GM19193 (cell line): ENCODE measurements around the gene MAZ.

Experiments used
- POLR2A ChIP-seq: IDR thresholded peaks from 4 replicates; pipeline ENCODE4 v1.6.1; 2011; ENCODE audit not compliant: insufficient read depth, insufficient read length; ENCODE audit errors: extremely low read depth

MAZ gene

DNA sequence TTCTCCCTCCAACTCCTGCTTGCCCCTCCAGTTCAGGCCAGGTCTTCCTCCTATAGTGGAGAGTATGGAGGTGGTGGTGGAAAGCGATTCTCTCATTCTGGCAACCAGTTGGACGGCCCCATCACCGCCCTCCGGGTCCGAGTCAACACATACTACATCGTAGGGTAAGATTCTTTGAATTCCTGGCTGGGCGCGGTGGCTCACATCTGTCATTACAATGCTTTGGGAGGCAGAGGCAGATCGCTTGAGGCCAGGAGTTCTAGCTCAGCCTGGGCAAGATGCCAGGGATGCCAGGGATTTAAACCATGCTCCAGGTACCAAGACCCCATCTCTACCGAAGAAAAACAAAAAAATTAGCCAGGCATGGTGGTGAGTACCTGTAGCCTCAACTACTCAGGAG is 26.9 kb upstream of the MAZ start:
- TF ChIP-seq POLR2A = no peak

DNA sequence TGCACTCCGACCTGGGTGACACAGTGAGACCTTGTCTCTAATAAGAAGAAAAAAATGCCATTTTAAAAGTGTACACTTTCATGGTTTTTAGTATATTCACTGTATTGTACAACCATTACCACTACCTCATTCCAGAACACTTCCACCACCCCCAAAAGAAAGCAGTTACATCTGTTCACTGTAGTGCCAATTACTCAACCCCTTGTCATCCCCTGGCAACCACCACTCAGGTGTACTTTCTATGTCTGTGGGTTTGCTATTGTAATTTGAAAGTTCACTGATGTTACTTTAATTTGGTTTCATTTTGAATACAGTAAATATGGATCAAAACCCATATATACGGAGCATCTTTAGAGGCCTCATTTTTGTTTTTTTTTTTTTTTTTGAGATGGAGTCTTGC is 22.2 kb upstream of the MAZ start:
- TF ChIP-seq POLR2A = no peak

- no peak for TF ChIP-seq POLR2A
These were observed 21.3 kb upstream of the MAZ start for GRCh38 chr16:29784901-29785500.

DNA sequence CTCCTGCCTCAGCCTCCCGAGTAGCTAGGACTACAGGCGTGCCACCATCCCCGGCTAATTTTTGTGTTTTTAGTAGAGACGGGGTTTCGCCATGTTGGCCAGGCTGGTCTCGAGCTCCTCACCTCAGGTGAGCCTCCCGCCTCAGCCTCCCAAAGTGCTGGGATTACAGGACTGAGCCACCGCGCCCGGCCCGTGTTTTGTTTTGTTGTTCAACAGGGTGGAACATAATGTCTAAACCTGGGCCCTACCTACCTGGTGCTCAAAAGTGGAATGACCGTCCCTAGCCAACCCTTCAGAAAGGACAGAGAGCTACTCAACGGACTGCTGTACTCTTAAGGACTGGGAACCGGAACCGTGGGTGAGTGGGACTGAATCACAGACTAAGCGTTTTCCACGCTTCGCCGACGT is 16.6 kb upstream of the MAZ start:
- TF ChIP-seq POLR2A = no peak

DNA sequence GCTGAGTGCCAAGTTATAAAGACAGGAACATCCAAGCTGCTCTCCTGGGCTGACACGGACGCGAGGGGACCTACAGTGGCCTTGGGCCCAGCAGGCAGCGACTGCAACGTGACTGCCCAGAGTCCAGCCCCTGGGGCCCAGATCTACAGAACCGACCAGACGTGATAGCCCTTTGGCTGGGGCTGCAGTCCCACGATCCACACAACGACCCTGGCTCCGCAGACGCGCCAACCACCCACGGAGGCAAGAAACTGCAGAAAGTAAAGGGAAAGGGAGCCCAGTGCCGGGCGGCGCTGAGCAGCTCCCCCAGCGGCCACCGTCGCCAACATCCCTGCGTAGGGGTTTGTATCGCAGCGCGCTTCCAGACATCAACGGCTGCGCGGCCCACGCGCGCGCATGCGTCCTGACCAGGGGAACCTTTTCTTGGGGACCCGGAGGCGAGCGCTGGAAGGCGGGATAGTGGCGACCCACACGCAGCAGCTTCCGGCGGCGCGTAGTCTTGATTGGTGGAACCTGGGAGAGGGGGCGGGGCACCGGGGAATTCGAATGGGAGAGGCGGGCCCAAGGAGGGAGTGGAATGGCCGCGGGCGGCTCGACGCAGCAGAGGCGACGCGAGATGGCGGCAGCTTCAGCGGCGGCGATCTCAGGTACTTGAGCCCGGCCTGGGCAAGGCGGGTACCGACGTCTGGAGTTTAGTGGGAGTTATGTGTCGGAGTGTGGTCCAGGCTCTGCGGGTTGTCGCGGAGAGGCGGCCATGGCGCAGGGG is 16.0 kb upstream of the MAZ start, which contains the start of gene KIF22:
KIF22 (plus strand) TSS at position 569 of the 766 bp plus-strand sequence; CDS start at position 578, 9 bp downstream.
- peak; percentile 88 for TF ChIP-seq POLR2A

DNA sequence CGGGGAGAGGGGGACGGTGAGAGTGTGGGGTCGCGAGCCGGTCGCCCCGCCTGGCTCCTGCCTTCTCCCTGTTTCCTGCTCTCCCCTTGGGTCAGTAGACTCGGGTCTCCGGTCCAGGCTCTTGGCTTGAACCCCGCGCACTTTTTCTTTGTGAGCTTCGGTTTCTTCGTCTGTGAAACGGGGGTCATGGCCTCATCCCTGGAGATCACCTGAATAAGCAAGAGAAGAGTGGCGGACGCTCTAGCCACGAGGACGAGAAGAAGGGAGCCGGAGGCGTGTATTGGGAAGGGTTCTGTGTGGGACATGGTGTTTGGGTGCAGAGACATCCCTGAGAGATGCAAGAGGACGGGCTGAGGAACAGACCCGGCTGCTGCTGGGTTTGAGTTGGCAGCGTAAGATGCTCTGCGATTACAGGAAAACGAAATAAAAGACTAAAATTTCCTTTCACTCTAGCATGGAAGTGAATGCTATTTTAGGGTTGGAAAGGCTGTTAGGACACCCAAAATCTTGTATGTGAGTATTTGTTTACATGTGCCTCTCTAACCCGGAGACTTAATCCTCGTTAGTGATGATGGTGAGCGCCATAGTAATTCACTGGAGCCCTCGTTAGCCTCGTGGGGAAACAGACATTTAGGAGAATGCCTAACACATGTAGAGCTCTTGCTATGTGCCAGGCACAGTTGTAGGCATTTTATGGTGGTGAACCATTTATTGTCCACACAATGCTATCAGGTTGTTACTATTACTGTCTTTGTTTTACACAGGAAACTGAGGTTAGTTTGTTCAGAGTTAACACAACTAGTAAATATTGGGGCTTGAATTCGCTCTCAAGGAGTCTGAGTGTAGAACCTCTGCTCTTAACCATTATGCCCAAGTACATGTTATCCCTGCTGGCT is 15.1 kb upstream of the MAZ start:
- TF ChIP-seq POLR2A = no peak

- no peak for TF ChIP-seq POLR2A
These were observed 14.2 kb upstream of the MAZ start for GRCh38 chr16:29791845-29792807.

DNA sequence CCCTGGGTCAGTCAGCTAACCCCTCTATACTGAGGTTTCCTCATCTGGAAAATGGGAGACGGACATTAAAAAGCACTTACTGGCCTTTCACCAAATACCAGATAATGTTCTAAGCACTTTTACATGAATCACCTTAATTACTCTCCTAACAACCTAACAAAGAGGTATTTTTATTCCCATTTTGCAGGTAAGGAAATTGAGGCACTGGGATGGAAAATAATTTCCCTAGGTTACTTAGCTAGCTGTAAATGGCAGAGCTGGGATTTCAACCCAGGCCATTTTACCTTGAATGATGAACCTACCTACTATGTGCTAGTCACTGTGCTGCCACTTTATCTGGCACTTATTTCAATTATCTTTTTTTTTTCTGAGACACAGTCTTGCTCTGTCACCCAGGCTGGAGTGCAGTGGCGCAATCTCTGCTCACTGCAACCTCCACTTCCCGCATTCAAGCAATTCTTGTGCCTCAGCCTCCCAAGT is 12.1 kb upstream of the MAZ start:
- TF ChIP-seq POLR2A = no peak

DNA sequence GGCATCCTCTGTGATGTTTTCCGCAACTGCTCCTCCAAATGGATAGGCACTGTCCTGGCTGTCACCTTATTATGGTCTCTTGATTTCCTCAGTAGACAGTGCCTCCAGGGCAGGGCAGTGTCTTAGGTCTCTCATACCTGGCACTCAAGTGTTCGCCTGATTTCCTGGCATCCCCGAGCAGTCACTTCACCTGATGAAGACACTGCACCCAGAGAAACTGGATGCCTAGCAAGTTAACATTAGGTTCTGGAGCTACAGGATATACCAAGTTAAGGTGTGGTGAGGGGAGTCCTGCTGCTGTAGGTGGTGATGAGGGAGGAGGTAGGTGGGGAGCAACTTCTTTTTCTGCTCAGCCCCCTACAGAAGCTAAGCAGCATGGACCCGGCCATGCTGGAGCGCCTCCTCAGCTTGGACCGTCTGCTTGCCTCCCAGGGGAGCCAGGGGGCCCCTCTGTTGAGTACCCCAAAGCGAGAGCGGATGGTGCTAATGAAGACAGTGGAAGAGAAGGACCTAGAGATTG is 3.9 kb upstream of the MAZ start:
- TF ChIP-seq POLR2A = no peak

DNA sequence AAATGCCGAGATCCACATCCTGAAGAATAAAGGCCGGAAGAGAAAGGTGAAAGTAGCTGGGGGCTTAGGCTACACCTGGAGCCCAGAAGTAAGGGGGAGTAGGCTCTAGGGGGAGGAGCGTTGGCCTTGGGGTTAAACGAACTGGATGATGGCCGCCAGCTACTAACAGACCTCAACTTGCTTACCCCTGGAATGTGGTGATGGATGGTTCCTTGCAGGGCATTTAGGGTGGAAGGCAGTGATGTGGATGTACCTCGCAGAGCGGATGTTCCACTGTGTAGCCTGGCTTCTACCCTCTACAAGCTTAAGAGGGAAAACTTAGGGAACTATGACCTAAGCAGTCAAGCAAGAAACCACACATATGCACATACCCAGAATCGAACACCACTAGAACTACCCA is 2.3 kb upstream of the MAZ start:
- no peak for TF ChIP-seq POLR2A

GRCh38 chr16:29804455-29805231 is 1.7 kb upstream of the MAZ start:
- TF ChIP-seq POLR2A = no peak

GRCh38 chr16:29805232-29806098 is 864 bp upstream of the MAZ start:
- peak; percentile 84 for TF ChIP-seq POLR2A
